Retinal pigment epithelial cell (primary cell): ENCODE data around the gene ZNF107.

Experiments used
- DNase-seq: peaks from one replicate; pipeline ENCODE4 v3.0.0-alpha.2; 2010; ENCODE audit warnings: low read depth
- H3K4me3 ChIP-seq: 2 replicates; pipeline ENCODE4 v1.5.1; 2011; ENCODE audit warnings: mild to moderate bottlenecking, low read length, control low read depth, moderate library complexity
- CTCF ChIP-seq: conservative IDR thresholded peaks from 2 replicates; pipeline ENCODE4 v1.5.1; 2011; ENCODE audit warnings: low read depth, low read length, control low read depth, inconsistent platforms

Gene ZNF107

GRCh38 chr7:64626557-64626956, 39.4 kb upstream of the ZNF107 start:
- no peak for TF ChIP-seq CTCF
- no peak overlapping the region for H3K4me3 ChIP-seq
- no peak for DNase-seq

- no peak for TF ChIP-seq CTCF
- no peak overlapping the region for H3K4me3 ChIP-seq
- no peak for DNase-seq
Observed at GRCh38 chr7:64628192-64628591, 37.7 kb upstream of the ZNF107 start.

GRCh38 chr7:64628721-64629120, 37.2 kb upstream of the ZNF107 start:
- H3K4me3 ChIP-seq, result no peak overlapping the region
- no peak for TF ChIP-seq CTCF
- DNase-seq, result no peak

GRCh38 chr7:64630496-64630895, 35.4 kb upstream of the ZNF107 start:
- H3K4me3 ChIP-seq, result no peak overlapping the region
- DNase-seq, result no peak
- TF ChIP-seq CTCF, result peak; percentile 64

GRCh38 chr7:64632029-64632428, 33.9 kb upstream of the ZNF107 start:
- no peak overlapping the region for H3K4me3 ChIP-seq
- no peak for DNase-seq
- TF ChIP-seq CTCF, result no peak

GRCh38 chr7:64633401-64633800, 32.5 kb upstream of the ZNF107 start:
- no peak for TF ChIP-seq CTCF
- H3K4me3 ChIP-seq, result no peak overlapping the region
- no peak for DNase-seq

- no peak overlapping the region for H3K4me3 ChIP-seq
- no peak for DNase-seq
- no peak for TF ChIP-seq CTCF
Observed at GRCh38 chr7:64634406-64635062, 31.4 kb upstream of the ZNF107 start.
